GM23338 (cell line): ENCODE measurements around the gene AGAP1. TPM values are rescaled to one million over a fixed set of nuclear protein-coding genes. Genes with fewer than 3 reads are reported as not detected.

Experiments used
- ATAC-seq: fragments of 200-7000 bp; cut with Tn5 transposase; 3 replicates; pipeline ENCODE4 v1.9.1; 2020
- DNase-seq: peaks from one replicate; pipeline ENCODE4 v3.0.0-alpha.2; 2015; ENCODE audit warnings: low spot score
- H2AFZ ChIP-seq: fragments of 200-600 bp; sonication (generic); 2 replicates; pipeline ENCODE4 v1.8.0; 2016; ENCODE audit warnings: antibody characterized with exemption, mild to moderate bottlenecking, moderate library complexity
- H3F3A ChIP-seq: fragments of 200-600 bp; sonication (generic); replicated peaks from 2 replicates; pipeline ENCODE4 v1.8.0; 2017; ENCODE audit warnings: antibody characterized with exemption, mixed run types, low read depth
- H3K27ac ChIP-seq: fragments of 200-600 bp; sonication (generic); 2 replicates; pipeline ENCODE4 v1.6.1; 2016; ENCODE audit warnings: low read depth
- H3K27me3 ChIP-seq: fragments of 200-600 bp; sonication (generic); 2 replicates; pipeline ENCODE4 v1.8.0; 2016; ENCODE audit warnings: mild to moderate bottlenecking, mixed run types, moderate library complexity; ENCODE audit not compliant: insufficient read depth
- H3K36me3 ChIP-seq: fragments of 200-600 bp; sonication (generic); 2 replicates; pipeline ENCODE4 v1.8.0; 2016; ENCODE audit warnings: mild to moderate bottlenecking; ENCODE audit not compliant: insufficient read depth
- H3K4me1 ChIP-seq: fragments of 200-600 bp; sonication (generic); 2 replicates; pipeline ENCODE4 v1.8.0; 2016; ENCODE audit warnings: mild to moderate bottlenecking, moderate library complexity; ENCODE audit not compliant: insufficient read depth
- H3K4me2 ChIP-seq: fragments of 200-600 bp; sonication (generic); 2 replicates; pipeline ENCODE4 v1.7.1; 2017; ENCODE audit warnings: mixed run types
- H3K4me3 ChIP-seq: fragments of 200-600 bp; sonication (generic); 2 replicates; pipeline ENCODE4 v1.6.1; 2016; ENCODE audit warnings: mixed run types
- H3K79me2 ChIP-seq: fragments of 200-600 bp; sonication (generic); replicated peaks from 2 replicates; pipeline ENCODE4 v1.8.0; 2017; ENCODE audit warnings: mild to moderate bottlenecking; ENCODE audit not compliant: insufficient read depth
- H3K9me2 ChIP-seq: fragments of 200-600 bp; sonication (generic); 2 replicates; pipeline ENCODE4 v1.8.0; 2017; ENCODE audit not compliant: insufficient read depth
- H4K20me1 ChIP-seq: fragments of 200-600 bp; sonication (generic); replicated peaks from 2 replicates; pipeline ENCODE4 v1.8.0; 2017; ENCODE audit warnings: mild to moderate bottlenecking; ENCODE audit not compliant: insufficient read depth
- H3K27ac Mint-ChIP-seq: 2 replicates; pipeline ENCODE4 v1.8.0; 2020; ENCODE audit warnings: inconsistent platforms, mild to moderate bottlenecking, moderate library complexity, mixed read lengths
- H3K27me3 Mint-ChIP-seq: 3 replicates; pipeline ENCODE4 v1.8.0; 2022; ENCODE audit warnings: low read depth, mild to moderate bottlenecking, moderate library complexity, mixed read lengths, inconsistent platforms; ENCODE audit not compliant: insufficient read depth, poor library complexity
- H3K36me3 Mint-ChIP-seq: 3 replicates; pipeline ENCODE4 v1.8.0; 2021; ENCODE audit warnings: low read depth, mild to moderate bottlenecking, inconsistent platforms, moderate library complexity, mixed read lengths
- H3K4me1 Mint-ChIP-seq: 3 replicates; pipeline ENCODE4 v1.8.0; 2020; ENCODE audit warnings: mild to moderate bottlenecking, inconsistent platforms, mixed read lengths
- H3K4me3 Mint-ChIP-seq: 3 replicates; pipeline ENCODE4 v1.8.0; 2021; ENCODE audit warnings: moderate library complexity, mild to moderate bottlenecking, inconsistent platforms, mixed read lengths
- H3K9me3 Mint-ChIP-seq: 3 replicates; pipeline ENCODE4 v1.8.0; 2020; ENCODE audit warnings: moderate library complexity, mild to moderate bottlenecking, inconsistent platforms, mixed read lengths
- CTCF ChIP-seq, 2 experiments: fragments of 200-600 bp in 1 of 2; sonication (generic) in 1 of 2; conservative IDR thresholded peaks; 2 replicates each; pipeline versions ENCODE4 v1.5.1 to v1.6.1; 2016 to 2017; ENCODE audit warnings: antibody characterized with exemption in 2 of 2, low read depth in 2 of 2, mild to moderate bottlenecking in 2 of 2, moderate library complexity in 1 of 2
- EZH2 ChIP-seq: fragments of 200-600 bp; sonication (generic); IDR thresholded peaks from one replicate; pipeline ENCODE4 v1.8.0; 2017; ENCODE audit warnings: antibody characterized with exemption, mild to moderate bottlenecking, low read depth; ENCODE audit not compliant: unreplicated experiment
- JUNB ChIP-seq: IDR thresholded peaks from one replicate; pipeline ENCODE4 v1.6.1; 2016; ENCODE audit warnings: antibody characterized with exemption; ENCODE audit not compliant: unreplicated experiment
- NANOG ChIP-seq: IDR thresholded peaks from 2 replicates; pipeline ENCODE4 v1.6.1; 2016; ENCODE audit warnings: antibody characterized with exemption, borderline replicate concordance
- POLR2AphosphoS5 ChIP-seq: IDR thresholded peaks from 2 replicates; pipeline ENCODE4 v1.6.1; 2016; ENCODE audit warnings: antibody characterized with exemption, low read depth
- REST ChIP-seq: IDR thresholded peaks from one replicate; pipeline ENCODE4 v1.6.1; 2018; ENCODE audit warnings: antibody characterized with exemption; ENCODE audit not compliant: unreplicated experiment
- STAT1 ChIP-seq: IDR thresholded peaks from one replicate; pipeline ENCODE4 v1.6.1; 2016; ENCODE audit warnings: antibody characterized with exemption; ENCODE audit not compliant: unreplicated experiment
- ZNF114 ChIP-seq: fragments of 250-450 bp; sonication (Bioruptor Pico); IDR thresholded peaks from 2 replicates; pipeline ENCODE4 v1.5.0; 2020; ENCODE audit warnings: mild to moderate bottlenecking, moderate library complexity
- polyA plus RNA-seq: library from polyadenylated mRNA; unstranded; fragments of >200 nt; fragmentation: Nextera tagmentation; extraction: Ambion mirVana; gene quantifications from 2 replicates; pipeline ENCODE4 v1.2.1, GENCODE V29; 2016
- total RNA-seq: library from RNA; depleted of rRNA; stranded (reverse); fragments of >200 nt; shearing (Covaris generic); gene quantifications from 2 replicates; pipeline ENCODE4 v1.2.3, GENCODE V29; 2014
- TF ChIP-seq, protein P1 (sequence below): fragments of 250-450 bp; sonication (Bioruptor Pico); IDR thresholded peaks from 2 replicates; pipeline ENCODE4 v1.5.0; 2020; ENCODE audit warnings: mild to moderate bottlenecking, moderate library complexity

The AGAP1 gene
- total and polyA plus RNA-seq, 2 experiments from 2014 or later, result 13.3 to 27.9 TPM

- no peak for TF ChIP-seq REST
- no peak for TF ChIP-seq POLR2AphosphoS5
- TF ChIP-seq NANOG, result no peak
- no peak for TF ChIP-seq ZNF114 (CRISPR knock-in tag)
- TF ChIP-seq EZH2, result no peak
These were observed 415.0 kb downstream of the AGAP1 start (continued) for GRCh38 chr2:235908826-235909225.

GRCh38 chr2:235909358-235909757 lies 415.5 kb downstream of the AGAP1 start:
- H2AFZ ChIP-seq, result no peak overlapping the region
- H3K9me2 ChIP-seq, result no peaks in the 10 kb centered on the region
- peaks cover 4% of the 10 kb centered on the region; the same call in 1 of the 3 replicates for H3K36me3 Mint-ChIP-seq
- H3K27ac ChIP-seq, result no peak overlapping the region
- no peaks in the 10 kb centered on the region for H3K36me3 ChIP-seq
- H3K9me3 Mint-ChIP-seq, result no peaks in the 10 kb centered on the region
- H3K4me2 ChIP-seq, result no peak overlapping the region
- H3K4me3 Mint-ChIP-seq, result no peak overlapping the region
- peaks cover 8% of the 10 kb centered on the region for H3K4me1 Mint-ChIP-seq
- DNase-seq, result no peak
- no peak for ATAC-seq
- H3F3A ChIP-seq, result no peaks in the 10 kb centered on the region
- no peaks in the 10 kb centered on the region for H3K79me2 ChIP-seq
- no peaks in the 10 kb centered on the region for H3K4me1 ChIP-seq
- no peak overlapping the region for H3K4me3 ChIP-seq
- no peaks in the 10 kb centered on the region for H3K27me3 ChIP-seq
- H4K20me1 ChIP-seq, result peaks cover 9% of the 10 kb centered on the region
- peaks cover 6% of the 10 kb centered on the region for H3K27me3 Mint-ChIP-seq
- H3K27ac Mint-ChIP-seq, result no peak overlapping the region
- TF ChIP-seq NANOG (no peak), REST (no peak), JUNB (no peak), CTCF (conservative IDR thresholded peaks at IDR 0.05; ENCODE audit: low read depth in 2 of 2) (no peak), ZNF114 (CRISPR knock-in tag) (no peak), POLR2AphosphoS5 (no peak), EZH2 (no peak), STAT1 (no peak)
- TF ChIP-seq, protein P1, sequence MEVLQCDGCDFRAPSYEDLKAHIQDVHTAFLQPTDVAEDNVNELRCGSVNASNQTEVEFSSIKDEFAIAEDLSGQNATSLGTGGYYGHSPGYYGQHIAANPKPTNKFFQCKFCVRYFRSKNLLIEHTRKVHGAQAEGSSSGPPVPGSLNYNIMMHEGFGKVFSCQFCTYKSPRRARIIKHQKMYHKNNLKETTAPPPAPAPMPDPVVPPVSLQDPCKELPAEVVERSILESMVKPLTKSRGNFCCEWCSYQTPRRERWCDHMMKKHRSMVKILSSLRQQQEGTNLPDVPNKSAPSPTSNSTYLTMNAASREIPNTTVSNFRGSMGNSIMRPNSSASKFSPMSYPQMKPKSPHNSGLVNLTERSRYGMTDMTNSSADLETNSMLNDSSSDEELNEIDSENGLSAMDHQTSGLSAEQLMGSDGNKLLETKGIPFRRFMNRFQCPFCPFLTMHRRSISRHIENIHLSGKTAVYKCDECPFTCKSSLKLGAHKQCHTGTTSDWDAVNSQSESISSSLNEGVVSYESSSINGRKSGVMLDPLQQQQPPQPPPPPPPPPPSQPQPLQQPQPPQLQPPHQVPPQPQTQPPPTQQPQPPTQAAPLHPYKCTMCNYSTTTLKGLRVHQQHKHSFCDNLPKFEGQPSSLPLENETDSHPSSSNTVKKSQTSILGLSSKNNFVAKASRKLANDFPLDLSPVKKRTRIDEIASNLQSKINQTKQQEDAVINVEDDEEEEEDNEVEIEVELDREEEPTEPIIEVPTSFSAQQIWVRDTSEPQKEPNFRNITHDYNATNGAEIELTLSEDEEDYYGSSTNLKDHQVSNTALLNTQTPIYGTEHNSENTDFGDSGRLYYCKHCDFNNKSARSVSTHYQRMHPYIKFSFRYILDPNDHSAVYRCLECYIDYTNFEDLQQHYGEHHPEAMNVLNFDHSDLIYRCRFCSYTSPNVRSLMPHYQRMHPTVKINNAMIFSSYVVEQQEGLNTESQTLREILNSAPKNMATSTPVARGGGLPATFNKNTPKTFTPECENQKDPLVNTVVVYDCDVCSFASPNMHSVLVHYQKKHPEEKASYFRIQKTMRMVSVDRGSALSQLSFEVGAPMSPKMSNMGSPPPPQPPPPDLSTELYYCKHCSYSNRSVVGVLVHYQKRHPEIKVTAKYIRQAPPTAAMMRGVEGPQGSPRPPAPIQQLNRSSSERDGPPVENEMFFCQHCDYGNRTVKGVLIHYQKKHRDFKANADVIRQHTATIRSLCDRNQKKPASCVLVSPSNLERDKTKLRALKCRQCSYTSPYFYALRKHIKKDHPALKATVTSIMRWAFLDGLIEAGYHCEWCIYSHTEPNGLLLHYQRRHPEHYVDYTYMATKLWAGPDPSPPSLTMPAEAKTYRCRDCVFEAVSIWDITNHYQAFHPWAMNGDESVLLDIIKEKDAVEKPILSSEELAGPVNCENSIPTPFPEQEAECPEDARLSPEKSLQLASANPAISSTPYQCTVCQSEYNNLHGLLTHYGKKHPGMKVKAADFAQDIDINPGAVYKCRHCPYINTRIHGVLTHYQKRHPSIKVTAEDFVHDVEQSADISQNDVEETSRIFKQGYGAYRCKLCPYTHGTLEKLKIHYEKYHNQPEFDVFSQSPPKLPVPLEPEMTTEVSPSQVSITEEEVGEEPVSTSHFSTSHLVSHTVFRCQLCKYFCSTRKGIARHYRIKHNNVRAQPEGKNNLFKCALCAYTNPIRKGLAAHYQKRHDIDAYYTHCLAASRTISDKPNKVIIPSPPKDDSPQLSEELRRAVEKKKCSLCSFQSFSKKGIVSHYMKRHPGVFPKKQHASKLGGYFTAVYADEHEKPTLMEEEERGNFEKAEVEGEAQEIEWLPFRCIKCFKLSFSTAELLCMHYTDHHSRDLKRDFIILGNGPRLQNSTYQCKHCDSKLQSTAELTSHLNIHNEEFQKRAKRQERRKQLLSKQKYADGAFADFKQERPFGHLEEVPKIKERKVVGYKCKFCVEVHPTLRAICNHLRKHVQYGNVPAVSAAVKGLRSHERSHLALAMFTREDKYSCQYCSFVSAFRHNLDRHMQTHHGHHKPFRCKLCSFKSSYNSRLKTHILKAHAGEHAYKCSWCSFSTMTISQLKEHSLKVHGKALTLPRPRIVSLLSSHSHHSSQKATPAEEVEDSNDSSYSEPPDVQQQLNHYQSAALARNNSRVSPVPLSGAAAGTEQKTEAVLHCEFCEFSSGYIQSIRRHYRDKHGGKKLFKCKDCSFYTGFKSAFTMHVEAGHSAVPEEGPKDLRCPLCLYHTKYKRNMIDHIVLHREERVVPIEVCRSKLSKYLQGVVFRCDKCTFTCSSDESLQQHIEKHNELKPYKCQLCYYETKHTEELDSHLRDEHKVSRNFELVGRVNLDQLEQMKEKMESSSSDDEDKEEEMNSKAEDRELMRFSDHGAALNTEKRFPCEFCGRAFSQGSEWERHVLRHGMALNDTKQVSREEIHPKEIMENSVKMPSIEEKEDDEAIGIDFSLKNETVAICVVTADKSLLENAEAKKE (CRISPR knock-in tag), result no peak
